Hepatocyte (in vitro differentiated cells): Measurements from ENCODE around the gene EMC1.
"Not testable (repeated sequence)": the region's sequence is repeated elsewhere in the genome, so short reads cannot be mapped to it uniquely, and the experiment has no call there.

ENCODE experiments used
- CTCF ChIP-seq: fragments of 200-600 bp; sonication (generic); IDR thresholded peaks from 2 replicates; pipeline ENCODE4 v1.5.1; 2016; ENCODE audit warnings: antibody characterized with exemption, mild to moderate bottlenecking; ENCODE audit not compliant: poor library complexity
- EZH2 ChIP-seq: fragments of 200-600 bp; sonication (generic); IDR thresholded peaks from 2 replicates; pipeline ENCODE4 v1.6.1; 2016; ENCODE audit warnings: antibody characterized with exemption, mild to moderate bottlenecking, borderline replicate concordance

- not testable (repeated sequence) for TF ChIP-seq CTCF, EZH2
Observed at GRCh38 chr1:19273844-19274531, 22.7 kb upstream of the EMC1 start.
